Measurements from ENCODE around the gene KCTD19. TPM values are rescaled to one million over a fixed set of nuclear protein-coding genes. Genes with fewer than 3 reads are reported as not detected.

The KCTD19 gene
- polyA plus RNA-seq, 1 donor from 2014 or later: not detected

GRCh38 chr16:67264866-67265265 lies 61.7 kb downstream of the KCTD19 start:
- Mint-ChIP-seq H3K27ac (no peak overlapping the region), H3K9me3 (no peaks in the 10 kb centered on the region), H3K36me3 (no peaks in the 10 kb centered on the region), H3K4me1 (no peaks in the 10 kb centered on the region), H3K4me3 (no peak overlapping the region), H3K27me3 (peaks cover 2% of the 10 kb centered on the region)

GRCh38 chr16:67264277-67264676 lies 62.3 kb downstream of the KCTD19 start:
- Mint-ChIP-seq H3K27ac (no peak overlapping the region), H3K36me3 (no peaks in the 10 kb centered on the region), H3K4me1 (no peaks in the 10 kb centered on the region), H3K9me3 (no peaks in the 10 kb centered on the region), H3K4me3 (no peak overlapping the region), H3K27me3 (peaks cover 2% of the 10 kb centered on the region)

GRCh38 chr16:67263201-67263600 lies 63.3 kb downstream of the KCTD19 start:
- Mint-ChIP-seq H3K36me3 (no peaks in the 10 kb centered on the region), H3K27ac (no peak overlapping the region), H3K4me3 (no peak overlapping the region), H3K27me3 (peaks cover 2% of the 10 kb centered on the region), H3K9me3 (no peaks in the 10 kb centered on the region), H3K4me1 (no peaks in the 10 kb centered on the region)

- H3K4me3 Mint-ChIP-seq: no peak overlapping the region
- no peak overlapping the region for H3K27ac Mint-ChIP-seq
- H3K27me3 Mint-ChIP-seq: peaks cover 3% of the 10 kb centered on the region
- no peaks in the 10 kb centered on the region for H3K36me3 Mint-ChIP-seq
- H3K4me1 Mint-ChIP-seq: no peaks in the 10 kb centered on the region
- H3K9me3 Mint-ChIP-seq: no peaks in the 10 kb centered on the region
Observed at GRCh38 chr16:67260426-67261063, 66.0 kb downstream of the KCTD19 start.

- Mint-ChIP-seq H3K4me3 (peak overlapping the region in 1 of 4 donors; percentile 39), H3K9me3 (no peaks in the 10 kb centered on the region), H3K27ac (peak overlapping the region in 1 of 3 donors; percentile 82), H3K27me3 (peaks cover 3% of the 10 kb centered on the region), H3K36me3 (no peaks in the 10 kb centered on the region), H3K4me1 (no peaks in the 10 kb centered on the region)
Observed at GRCh38 chr16:67259705-67260104, 66.8 kb downstream of the KCTD19 start.

GRCh38 chr16:67258161-67258835 lies 68.2 kb downstream of the KCTD19 start:
- no peaks in the 10 kb centered on the region for H3K36me3 Mint-ChIP-seq
- H3K4me3 Mint-ChIP-seq: no peak overlapping the region
- H3K27ac Mint-ChIP-seq: no peak overlapping the region
- H3K27me3 Mint-ChIP-seq: peaks cover 3% of the 10 kb centered on the region
- H3K9me3 Mint-ChIP-seq: no peaks in the 10 kb centered on the region
- no peaks in the 10 kb centered on the region for H3K4me1 Mint-ChIP-seq

GRCh38 chr16:67257486-67258160 lies 68.9 kb downstream of the KCTD19 start:
- Mint-ChIP-seq H3K36me3 (no peaks in the 10 kb centered on the region), H3K9me3 (no peaks in the 10 kb centered on the region), H3K4me3 (no peak overlapping the region), H3K27me3 (peaks cover 3% of the 10 kb centered on the region), H3K4me1 (no peaks in the 10 kb centered on the region), H3K27ac (no peak overlapping the region)

GRCh38 chr16:67256701-67257230 lies 69.8 kb downstream of the KCTD19 start:
- H3K36me3 Mint-ChIP-seq: no peaks in the 10 kb centered on the region
- no peak overlapping the region for H3K27ac Mint-ChIP-seq
- H3K27me3 Mint-ChIP-seq: peaks cover 3% of the 10 kb centered on the region
- H3K4me3 Mint-ChIP-seq: peak overlapping the region in 1 of 4 donors; percentile 57
- no peaks in the 10 kb centered on the region for H3K9me3 Mint-ChIP-seq
- H3K4me1 Mint-ChIP-seq: peaks cover 0 to under 1% (median under 1%) of the 10 kb centered on the region in 3 donors

GRCh38 chr16:67255553-67256221 lies 70.9 kb downstream of the KCTD19 start:
- Mint-ChIP-seq H3K4me3 (no peak overlapping the region), H3K9me3 (no peaks in the 10 kb centered on the region), H3K27me3 (peaks cover 3% of the 10 kb centered on the region), H3K27ac (no peak overlapping the region), H3K4me1 (peaks cover 0 to 4% (median 3%) of the 10 kb centered on the region in 3 donors), H3K36me3 (no peaks in the 10 kb centered on the region)

DNA sequence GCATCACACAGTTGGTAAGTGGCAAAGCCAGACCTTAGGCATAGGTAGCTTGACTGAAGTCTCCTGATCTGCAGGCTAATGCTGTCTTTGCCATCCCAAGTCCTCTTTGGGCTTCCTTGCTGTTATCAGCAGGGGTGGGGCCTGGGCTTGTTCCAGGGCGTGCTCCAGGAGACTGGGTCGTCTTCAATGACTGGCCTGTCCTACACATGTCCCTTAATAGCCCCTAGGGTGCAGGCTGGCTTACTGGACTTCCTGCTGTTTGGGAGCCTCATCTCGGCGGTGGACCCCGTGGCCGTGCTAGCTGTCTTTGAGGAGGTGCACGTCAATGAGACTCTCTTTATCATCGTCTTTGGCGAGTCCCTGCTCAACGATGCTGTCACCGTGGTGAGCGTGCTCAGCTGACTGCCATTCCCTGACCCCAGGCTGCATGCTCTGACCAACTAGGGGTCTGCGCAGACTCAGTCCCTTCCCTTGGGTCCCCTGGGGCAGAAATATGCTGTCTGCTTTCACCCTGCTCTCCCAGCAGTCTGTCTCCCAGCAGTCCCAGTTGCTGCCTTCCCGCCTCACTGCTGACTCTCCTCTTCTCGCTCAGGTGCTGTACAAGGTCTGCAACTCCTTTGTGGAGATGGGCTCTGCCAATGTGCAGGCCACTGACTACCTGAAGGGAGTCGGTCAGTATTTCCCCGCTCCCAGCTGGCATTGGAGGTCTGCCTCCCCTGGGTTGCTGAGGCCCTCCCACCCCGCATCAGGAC lies 71.6 kb downstream of the KCTD19 start:
- H3K27me3 Mint-ChIP-seq: peaks cover 7% of the 10 kb centered on the region
- no peak overlapping the region for H3K4me3 Mint-ChIP-seq
- H3K27ac Mint-ChIP-seq: no peak overlapping the region
- H3K36me3 Mint-ChIP-seq: no peaks in the 10 kb centered on the region
- H3K4me1 Mint-ChIP-seq: peaks cover 0 to 4% (median 3%) of the 10 kb centered on the region in 3 donors
- H3K9me3 Mint-ChIP-seq: no peaks in the 10 kb centered on the region

DNA sequence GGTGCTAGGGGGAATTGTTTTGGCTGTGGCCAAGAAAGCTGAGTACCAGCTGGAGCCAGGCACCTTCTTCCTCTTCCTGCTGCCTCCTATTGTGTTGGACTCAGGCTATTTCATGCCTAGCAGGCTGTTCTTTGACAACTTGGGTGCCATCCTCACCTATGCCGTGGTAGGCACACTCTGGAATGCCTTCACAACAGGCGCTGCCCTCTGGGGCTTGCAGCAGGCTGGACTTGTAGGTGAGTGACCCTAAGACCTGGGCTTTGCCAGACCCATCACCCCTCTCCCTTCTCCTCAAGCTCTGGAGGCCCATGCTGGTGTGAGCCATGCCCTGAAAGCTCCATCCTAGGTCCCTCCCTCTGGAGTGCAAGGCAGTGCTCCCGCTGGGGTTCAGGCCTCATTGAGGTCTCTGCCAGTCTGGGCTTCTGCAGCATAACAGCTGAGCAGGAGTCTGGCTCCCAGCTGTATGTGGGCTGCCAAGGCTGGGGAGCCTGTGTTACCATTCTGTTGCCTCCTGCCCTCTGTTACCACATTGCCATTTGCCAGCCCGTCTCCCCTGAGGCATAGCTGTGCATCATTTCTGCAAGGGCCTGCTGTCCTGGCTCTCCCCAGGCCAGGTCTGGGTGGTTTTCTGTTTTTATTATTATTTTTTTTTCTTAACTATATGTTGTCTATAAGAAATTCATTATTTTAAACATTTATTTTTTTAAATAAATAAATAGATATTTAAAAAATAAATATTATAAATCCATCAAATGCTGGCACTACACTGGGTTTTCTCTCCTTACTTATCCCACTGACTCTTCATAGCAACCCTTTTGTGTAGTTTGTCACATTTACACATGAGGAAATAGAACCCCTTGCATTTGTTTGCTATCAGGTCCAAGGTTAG lies 73.7 kb downstream of the KCTD19 start:
- peaks cover 5 to 8% (median 8%) of the 10 kb centered on the region in 3 donors for H3K4me1 Mint-ChIP-seq
- peak overlapping the region in 1 of 4 donors; percentile 9 for H3K4me3 Mint-ChIP-seq
- no peaks in the 10 kb centered on the region for H3K36me3 Mint-ChIP-seq
- H3K27me3 Mint-ChIP-seq: peaks cover 18% of the 10 kb centered on the region
- no peaks in the 10 kb centered on the region for H3K9me3 Mint-ChIP-seq
- no peak overlapping the region for H3K27ac Mint-ChIP-seq

GRCh38 chr16:67250045-67250327 lies 76.6 kb downstream of the KCTD19 start:
- peaks cover 15 to 18% (median 18%) of the 10 kb centered on the region in 3 donors for H3K4me1 Mint-ChIP-seq
- H3K4me3 Mint-ChIP-seq: peak overlapping the region in 3 of 4 donors; percentile 9 to 86 (median 52)
- peaks cover 19% of the 10 kb centered on the region for H3K27me3 Mint-ChIP-seq
- H3K9me3 Mint-ChIP-seq: no peaks in the 10 kb centered on the region
- H3K27ac Mint-ChIP-seq: peak overlapping the region in 2 of 3 donors; percentile 4 to 58
- no peaks in the 10 kb centered on the region for H3K36me3 Mint-ChIP-seq

- H3K36me3 Mint-ChIP-seq: no peaks in the 10 kb centered on the region
- peaks cover 19% of the 10 kb centered on the region for H3K27me3 Mint-ChIP-seq
- H3K4me1 Mint-ChIP-seq: peaks cover 19 to 24% (median 24%) of the 10 kb centered on the region in 3 donors
- peak overlapping the region in 2 of 3 donors; percentile 4 to 58 for H3K27ac Mint-ChIP-seq
- H3K4me3 Mint-ChIP-seq: peak overlapping the region; percentile 52 to 86 (median 79)
- no peaks in the 10 kb centered on the region for H3K9me3 Mint-ChIP-seq
Observed at GRCh38 chr16:67249178-67250044, 77.1 kb downstream of the KCTD19 start.

Measured in IgD-negative memory B cell (primary cell).